SU-DHL-6 (cell line): ENCODE data around the gene KIF16B.

Experiments
- EZH2phosphoT487 ChIP-seq: fragments of 200-600 bp; sonication (generic), shearing (Covaris generic); conservative IDR thresholded peaks from 2 replicates; pipeline ENCODE4 v1.6.1; 2018; ENCODE audit warnings: mild to moderate bottlenecking, antibody characterized with exemption, low read length, moderate library complexity, mixed read lengths
- TF ChIP-seq, protein P1 (sequence below): fragments of 200-600 bp; sonication (generic); IDR thresholded peaks from one replicate; pipeline ENCODE4 v1.5.1; 2017; ENCODE audit warnings: antibody characterized with exemption, mild to moderate bottlenecking, low read length, moderate library complexity; ENCODE audit not compliant: insufficient read depth, poor library complexity, severe bottlenecking

DNA sequence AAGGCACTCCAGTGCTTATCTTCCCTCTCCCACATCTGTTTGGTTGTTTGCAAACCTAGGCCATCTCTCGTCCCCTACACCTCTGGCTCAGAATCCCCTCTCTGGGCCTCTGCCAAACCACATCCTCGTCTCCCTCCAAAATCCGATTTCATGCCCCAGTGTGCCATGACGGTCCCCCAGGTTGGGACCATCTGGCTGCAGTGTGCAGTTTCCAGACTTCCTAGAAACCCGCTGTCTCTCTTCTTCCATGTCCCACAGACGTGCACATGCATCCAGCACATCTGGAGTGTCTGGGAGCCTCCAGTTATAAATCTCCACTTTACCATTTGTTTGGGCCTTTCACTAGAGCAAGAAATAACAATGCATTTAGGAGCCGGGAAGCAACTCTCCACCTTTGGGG is 316.2 kb downstream of the KIF16B start:
- TF ChIP-seq, protein P1, sequence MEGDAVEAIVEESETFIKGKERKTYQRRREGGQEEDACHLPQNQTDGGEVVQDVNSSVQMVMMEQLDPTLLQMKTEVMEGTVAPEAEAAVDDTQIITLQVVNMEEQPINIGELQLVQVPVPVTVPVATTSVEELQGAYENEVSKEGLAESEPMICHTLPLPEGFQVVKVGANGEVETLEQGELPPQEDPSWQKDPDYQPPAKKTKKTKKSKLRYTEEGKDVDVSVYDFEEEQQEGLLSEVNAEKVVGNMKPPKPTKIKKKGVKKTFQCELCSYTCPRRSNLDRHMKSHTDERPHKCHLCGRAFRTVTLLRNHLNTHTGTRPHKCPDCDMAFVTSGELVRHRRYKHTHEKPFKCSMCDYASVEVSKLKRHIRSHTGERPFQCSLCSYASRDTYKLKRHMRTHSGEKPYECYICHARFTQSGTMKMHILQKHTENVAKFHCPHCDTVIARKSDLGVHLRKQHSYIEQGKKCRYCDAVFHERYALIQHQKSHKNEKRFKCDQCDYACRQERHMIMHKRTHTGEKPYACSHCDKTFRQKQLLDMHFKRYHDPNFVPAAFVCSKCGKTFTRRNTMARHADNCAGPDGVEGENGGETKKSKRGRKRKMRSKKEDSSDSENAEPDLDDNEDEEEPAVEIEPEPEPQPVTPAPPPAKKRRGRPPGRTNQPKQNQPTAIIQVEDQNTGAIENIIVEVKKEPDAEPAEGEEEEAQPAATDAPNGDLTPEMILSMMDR, result no peak
- no peak for TF ChIP-seq EZH2phosphoT487
